Heart left ventricle (tissue), 16 donors: ENCODE data around the gene TIAL1. TPM values are rescaled to one million over a fixed set of nuclear protein-coding genes. Genes with fewer than 3 reads are reported as not detected.
"Not testable (repeated sequence)": the region's sequence is repeated elsewhere in the genome, so short reads cannot be mapped to it uniquely, and the experiment has no call there.

Source experiments
- ATAC-seq, 4 donors: fragments of 200-7000 bp; cut with Tn5 transposase; one replicate each; pipeline ENCODE4 v1.9.1; 2020 to 2022; ENCODE audit warnings: moderate library complexity in 4 of 4, mild to moderate bottlenecking in 3 of 4, moderate number of reproducible peaks in 1 of 4
- DNase-seq, 5 donors: peaks; one replicate each; pipeline ENCODE4 v3.0.0-alpha.2; 2020
- H3K27ac ChIP-seq, 12 donors: fragments of 200-600 bp; sonication (generic) in 4 of 12; one replicate each; pipeline versions ENCODE4 v1.5.0 to v1.8.0; 2016 to 2022; ENCODE audit warnings: mild to moderate bottlenecking in 2 of 12
- H3K27me3 ChIP-seq, 9 donors: fragments of 200-600 bp; sonication (generic) in 2 of 9; one replicate each; pipeline versions ENCODE4 v1.5.1 to v1.8.0; 2016 to 2022; ENCODE audit warnings: mild to moderate bottlenecking in 3 of 9
- H3K36me3 ChIP-seq, 9 donors: fragments of 200-600 bp; sonication (generic) in 2 of 9; one replicate each; pipeline versions ENCODE4 v1.5.0 to v1.8.0; 2018 to 2022; ENCODE audit warnings: mild to moderate bottlenecking in 2 of 9
- H3K4me1 ChIP-seq, 12 donors: fragments of 200-600 bp; sonication (generic) in 4 of 12; one replicate each; pipeline versions ENCODE4 v1.5.0 to v1.8.0; 2016 to 2022; ENCODE audit warnings: mild to moderate bottlenecking in 3 of 12
- H3K4me3 ChIP-seq, 12 donors: fragments of 200-600 bp; sonication (generic) in 4 of 12; one replicate each; pipeline versions ENCODE4 v1.5.0 to v1.8.0; 2017 to 2022; ENCODE audit warnings: mild to moderate bottlenecking in 9 of 12, moderate library complexity in 4 of 12
- H3K9me3 ChIP-seq, 12 donors: fragments of 200-600 bp; sonication (generic) in 4 of 12; one replicate each; pipeline versions ENCODE4 v1.5.0 to v1.8.0; 2016 to 2022; ENCODE audit warnings: mild to moderate bottlenecking in 1 of 12
- POLR2A ChIP-seq, 2 donors: fragments of 450-650 bp; IDR thresholded peaks; one replicate each; pipeline ENCODE4 v1.6.1; 2017; ENCODE audit warnings: antibody characterized with exemption in 2 of 2, mild to moderate bottlenecking in 2 of 2, moderate library complexity in 2 of 2
- WGBS, 4 donors: extraction: QIAGEN DNeasy Blood & Tissue Kit in 2 of 4; methylation state at CpG; one replicate each; pipeline versions ENCODE4 v1.1.5 to v1.1.7; 2013 to 2018; 5-methylcytosine and 5-hydroxymethylcytosine counted together
- intact Hi-C, 10 donors: fragments of 100-400 bp; cut with DNase I; formaldehyde crosslinking; loops; one replicate each; pipeline versions ENCODE4 v1.11.1 to v1.14.2; 2022
- polyA plus RNA-seq, 2 donors: library from polyadenylated mRNA; stranded (reverse); fragments of 200-250 nt; gene quantifications; one replicate each; pipeline ENCODE4 v1.2.3, GENCODE V29; 2013
- total RNA-seq, 9 donors: library from RNA; depleted of rRNA in 2 of 9; stranded (reverse); fragments of >200 nt in 2 of 9; fragmentation: NEBNext Ultra II Directional in 3 of 9; extraction: Animal tissue kit (Norgen Biotek cat#: 25700) in 3 of 9; gene quantifications; one replicate each; pipeline versions ENCODE4 v1.1.0 to v1.2.4, GENCODE V29; 2016 to 2023
- TF ChIP-seq, protein P1 (sequence below), 12 donors: fragments of 200-600 bp; sonication (generic) in 4 of 12; IDR thresholded peaks; one replicate each; pipeline versions ENCODE4 v1.5.0 to v1.8.0; 2018 to 2022; ENCODE audit warnings: antibody characterized with exemption in 12 of 12, mild to moderate bottlenecking in 5 of 12
- donor health status: ischemic (EF 13 %, LVEDD 7.1; RV severe dilation, severe dysfunction).
- donor health status: healthy with polysubstance abuse.
- donor health status: DM: no; HTN: yes; CAD: no.
- donor health status: DM: no; HTN: no; CAD: no.
- donor health status: ischemic (EF 25% LVEDD 6.9; RV normal size, moderate dysfunction).
- donor health status: ischemic (EF 25% LVEDD 5.7; RV mildly dilated, moderate dysfunction).
- donor health status: healthy.
- donor health status: DM: yes; HTN: yes; CAD: no.
- donor health status: ischemic (EF 35%, LVEDD 5.7; RV mildly dilated, moderate dysfunction).
- donor health status: nonischemic (EF 11% LVEDD 7.7; RV severe dilation, severe dysfunction).
- donor health status: DM: yes; HTN: yes; CAD: no.
- donor health status: PGD.
- donor health status: ischemic (EF 29% LVEDD 5.4; RV normal size, mild dysfunction).
- donor health status: nonischemic (EF 23%, LVEDD 6.1; RV moderate dilation, normal function).

TIAL1 gene
- total and polyA plus RNA-seq, 11 donors, result 24.8 to 86.3 (median 65.2) TPM

DNA sequence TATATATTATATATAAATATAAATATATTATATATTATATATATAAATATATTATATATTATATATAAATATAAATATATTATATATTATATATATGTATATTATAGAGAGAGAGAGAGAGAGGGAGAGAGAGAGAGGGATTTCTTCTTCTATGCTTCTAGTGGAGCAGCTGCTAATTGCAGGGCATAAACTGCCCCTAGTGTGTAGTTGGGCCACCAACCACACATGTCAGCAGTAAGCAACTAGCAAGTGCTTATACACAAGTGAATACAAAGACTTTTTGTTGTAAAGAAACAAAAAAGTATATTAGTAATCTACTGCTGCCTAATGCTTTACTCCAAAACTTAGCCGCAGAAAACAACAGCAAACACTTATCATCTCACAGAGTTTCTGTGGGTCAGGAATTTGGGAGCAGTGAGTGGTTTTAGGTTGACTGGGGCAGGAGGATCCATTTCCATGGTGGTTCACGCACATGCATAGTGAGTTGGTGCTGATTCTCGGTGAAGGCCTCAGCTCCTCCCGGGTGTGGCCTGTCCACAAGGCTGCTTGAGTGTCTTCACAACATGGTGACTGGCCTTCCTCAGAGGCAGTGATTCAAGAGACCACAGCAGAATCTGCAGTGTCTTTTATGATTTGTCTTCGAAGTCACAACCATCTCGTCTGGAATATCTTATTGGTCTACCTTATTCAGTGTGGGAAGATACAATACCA lies 29.0 kb upstream of the TIAL1 start:
- WGBS, 4 donors, result 95 to 96% (median 96%) methylated on average over 6 of the region's 6 CpGs
- no peak for TF ChIP-seq POLR2A (IDR thresholded peaks at IDR 0.05)
- TF ChIP-seq, protein P1, sequence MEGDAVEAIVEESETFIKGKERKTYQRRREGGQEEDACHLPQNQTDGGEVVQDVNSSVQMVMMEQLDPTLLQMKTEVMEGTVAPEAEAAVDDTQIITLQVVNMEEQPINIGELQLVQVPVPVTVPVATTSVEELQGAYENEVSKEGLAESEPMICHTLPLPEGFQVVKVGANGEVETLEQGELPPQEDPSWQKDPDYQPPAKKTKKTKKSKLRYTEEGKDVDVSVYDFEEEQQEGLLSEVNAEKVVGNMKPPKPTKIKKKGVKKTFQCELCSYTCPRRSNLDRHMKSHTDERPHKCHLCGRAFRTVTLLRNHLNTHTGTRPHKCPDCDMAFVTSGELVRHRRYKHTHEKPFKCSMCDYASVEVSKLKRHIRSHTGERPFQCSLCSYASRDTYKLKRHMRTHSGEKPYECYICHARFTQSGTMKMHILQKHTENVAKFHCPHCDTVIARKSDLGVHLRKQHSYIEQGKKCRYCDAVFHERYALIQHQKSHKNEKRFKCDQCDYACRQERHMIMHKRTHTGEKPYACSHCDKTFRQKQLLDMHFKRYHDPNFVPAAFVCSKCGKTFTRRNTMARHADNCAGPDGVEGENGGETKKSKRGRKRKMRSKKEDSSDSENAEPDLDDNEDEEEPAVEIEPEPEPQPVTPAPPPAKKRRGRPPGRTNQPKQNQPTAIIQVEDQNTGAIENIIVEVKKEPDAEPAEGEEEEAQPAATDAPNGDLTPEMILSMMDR (IDR thresholded peaks at IDR 0.05), result no peak
- intact Hi-C loops, result no loop called here
- DNase-seq, result no peak
- H3K36me3 ChIP-seq, result no peaks in the 10 kb centered on the region
- no peaks in the 10 kb centered on the region for H3K9me3 ChIP-seq
- H3K4me3 ChIP-seq, result no peak overlapping the region
- H3K4me1 ChIP-seq, result peaks cover 0 to 4% (median 0%) of the 10 kb centered on the region in 12 donors
- H3K27ac ChIP-seq, result no peak overlapping the region
- H3K27me3 ChIP-seq, result no peaks in the 10 kb centered on the region
- no peak for ATAC-seq

DNA sequence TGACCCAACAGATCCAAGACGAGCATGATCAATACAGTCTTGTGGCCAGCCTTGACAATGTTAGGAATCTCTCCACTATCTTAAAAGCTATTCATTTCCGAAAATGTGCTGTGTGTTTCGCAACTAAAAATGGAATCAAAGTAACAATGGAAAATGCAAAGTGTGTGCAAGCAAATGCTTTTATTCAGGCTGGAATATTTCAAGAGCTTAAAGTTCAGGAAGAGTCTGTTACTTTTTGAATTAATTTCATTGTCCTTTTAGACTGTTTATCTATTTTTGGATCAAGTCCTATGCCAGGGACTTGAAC lies 24.3 kb upstream of the TIAL1 start:
- intact Hi-C loops, result no loop called here
- WGBS, 4 donors, result 61 to 71% (median 67%) methylated on average over 3 of the region's 3 CpGs

DNA sequence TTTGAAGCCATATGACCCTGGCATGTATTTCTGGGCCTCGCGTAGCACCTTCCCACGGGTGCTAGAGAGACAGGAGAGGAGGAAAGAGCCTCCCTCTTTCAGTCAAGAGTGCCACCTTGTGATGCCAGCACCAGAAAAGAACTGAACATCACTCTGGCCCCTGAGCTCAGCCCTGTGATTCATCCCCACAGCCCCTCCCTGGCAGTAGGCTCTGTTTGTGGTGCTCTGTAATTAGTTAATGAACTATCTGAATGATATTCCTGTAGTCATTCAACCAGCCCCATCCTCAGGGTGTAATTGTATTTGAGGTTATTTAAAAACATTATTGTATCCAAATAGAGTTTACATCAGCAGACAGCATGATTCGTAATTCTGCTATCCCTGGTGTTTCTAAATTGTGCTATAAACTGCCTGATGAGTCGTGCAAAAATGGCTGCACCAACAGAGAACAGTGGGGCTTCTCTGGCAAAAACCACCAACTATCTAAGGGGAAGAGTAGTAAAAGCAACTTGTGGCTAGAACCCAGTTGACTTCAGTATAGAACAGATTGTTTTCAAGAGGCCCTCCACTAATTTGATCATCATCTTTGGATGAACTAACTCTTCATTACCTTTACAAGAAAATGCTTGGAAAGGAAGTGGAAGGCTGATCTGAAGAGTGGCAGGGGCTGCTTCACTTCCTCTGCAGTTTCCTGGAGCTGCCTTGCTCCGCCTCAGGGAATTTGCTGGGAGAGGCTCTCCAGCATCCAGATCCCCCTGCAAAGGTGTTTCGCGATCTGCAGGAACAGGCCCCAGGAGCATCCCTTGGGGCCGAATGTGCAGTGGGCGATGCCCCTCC lies 23.7 kb upstream of the TIAL1 start:
- intact Hi-C loops, result no loop called here
- ATAC-seq, result no peak

More for the DNA sequence above, 24.3 kb upstream of the TIAL1 start:
- Histone ChIP-seq H3K27ac (no peak overlapping the region), H3K9me3 (no peaks in the 10 kb centered on the region), H3K4me1 (peaks cover 0 to 28% (median 7%) of the 10 kb centered on the region in 12 donors), H3K27me3 (no peaks in the 10 kb centered on the region), H3K4me3 (no peak overlapping the region), H3K36me3 (no peaks in the 10 kb centered on the region)
- TF ChIP-seq POLR2A (IDR thresholded peaks at IDR 0.05), result no peak
- TF ChIP-seq, protein P1 (IDR thresholded peaks at IDR 0.05), result no peak
- no peak for DNase-seq
- ATAC-seq, result no peak

DNA sequence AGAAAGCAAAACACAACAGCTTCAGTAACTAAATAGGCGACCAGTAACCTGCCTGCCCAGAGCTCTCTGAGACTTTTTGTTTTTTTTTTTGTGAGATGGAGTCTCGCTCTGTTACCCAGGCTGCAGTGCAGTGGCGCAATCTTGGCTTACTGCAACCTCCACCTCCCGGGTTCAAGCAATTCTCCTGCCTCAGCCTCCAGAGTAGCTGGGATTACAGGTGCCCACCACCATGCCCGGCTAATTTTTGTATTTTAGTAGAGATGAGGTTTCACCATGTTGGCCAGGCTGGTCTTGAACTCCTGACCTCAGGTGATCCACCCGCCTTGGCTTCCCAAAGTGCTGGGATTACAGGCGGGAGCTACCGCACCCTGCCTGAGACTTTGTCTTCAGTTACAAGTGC lies 23.0 kb upstream of the TIAL1 start:
- not testable (repeated sequence) for ATAC-seq, DNase-seq, H3K36me3 ChIP-seq, H3K4me3 ChIP-seq, H3K27ac ChIP-seq, H3K27me3 ChIP-seq, H3K9me3 ChIP-seq
- intact Hi-C loops, result loop anchor here in 3 of 10 donors (5.0 to 10.0 kb wide), 2 partner anchors 32 to 235 kb away; partner anchors contain the start of gene BAG3 (in 2 of the 3)
- WGBS, 4 donors, result 91 to 98% (median 95%) methylated on average over 8 of the region's 8 CpGs
- H3K4me1 ChIP-seq, result peaks cover 0 to 28% (median 7%) of the 10 kb centered on the region in 12 donors

More for the DNA sequence above, 23.7 kb upstream of the TIAL1 start:
- DNase-seq, result no peak
- Histone ChIP-seq H3K27ac (no peak overlapping the region), H3K4me3 (no peak overlapping the region), H3K36me3 (no peaks in the 10 kb centered on the region), H3K27me3 (no peaks in the 10 kb centered on the region), H3K4me1 (peaks cover 0 to 28% (median 7%) of the 10 kb centered on the region in 12 donors), H3K9me3 (no peaks in the 10 kb centered on the region)
- WGBS, 4 donors, result 66 to 69% (median 68%) methylated on average over 10 of the region's 10 CpGs
- no peak for TF ChIP-seq POLR2A (IDR thresholded peaks at IDR 0.05)
- TF ChIP-seq, protein P1 (IDR thresholded peaks at IDR 0.05), result no peak
